Urothelium cell line (cell line): ENCODE results near the gene GABPA.
"Not testable (repeated sequence)": the region's sequence is repeated elsewhere in the genome, so short reads cannot be mapped to it uniquely, and the experiment has no call there.

ENCODE experiments used
- DNase-seq: peaks from one replicate; pipeline ENCODE4 v3.0.0; 2011; ENCODE audit warnings: low spot score, mixed read lengths
- FAIRE-seq: peaks from 2 replicates; lab custom pipeline; 2011; peaks lifted over from hg19 to GRCh38; lab: Jason Lieb, UNC

Gene GABPA

DNA sequence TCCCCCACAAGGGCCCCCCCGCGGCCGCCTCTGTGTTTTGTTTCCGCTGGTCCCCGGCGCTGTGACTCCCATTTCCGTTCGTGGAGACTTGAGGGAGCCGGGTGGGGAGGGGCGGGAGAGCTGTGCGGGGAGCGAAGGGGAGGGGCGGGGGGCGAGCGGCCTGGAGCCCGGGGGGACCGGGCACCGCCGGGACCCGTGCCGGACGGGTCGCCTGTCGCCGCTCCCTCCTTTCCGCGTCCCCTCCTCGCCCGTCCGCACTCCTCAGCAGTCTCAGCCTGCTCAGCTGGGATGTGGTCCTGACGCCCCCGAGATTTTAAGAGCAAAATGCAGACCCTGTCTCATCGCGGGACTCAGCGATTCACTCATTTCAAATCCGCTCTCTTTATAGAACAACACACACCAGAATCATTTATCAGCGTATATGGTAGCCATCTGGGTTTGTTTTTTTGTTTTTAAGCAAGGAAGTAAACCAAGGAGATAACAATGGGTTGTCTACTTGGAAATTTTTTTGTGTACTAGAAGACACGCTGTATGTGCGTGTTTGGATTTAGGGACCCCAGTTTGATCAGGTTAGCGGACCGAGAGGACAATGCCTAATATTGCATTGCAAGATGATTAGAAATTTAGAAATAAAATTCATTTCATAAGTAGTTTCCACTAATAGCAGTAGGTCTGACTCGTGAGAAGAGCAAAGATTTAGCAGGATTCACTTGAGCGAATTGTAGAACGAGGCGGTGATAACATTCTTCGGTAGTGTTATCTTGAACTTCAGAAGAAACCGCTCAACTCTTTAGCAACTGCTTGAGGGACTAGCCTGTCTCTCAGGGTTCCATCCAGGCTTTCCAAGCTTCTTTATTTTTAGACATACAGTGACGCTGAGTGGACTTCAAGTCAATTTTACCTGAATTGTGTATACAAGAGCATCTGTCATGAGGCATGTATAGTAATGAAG lies 1.1 kb downstream of the GABPA start:
- DNase-seq (peak; percentile 83), FAIRE-seq (no peak)

DNA sequence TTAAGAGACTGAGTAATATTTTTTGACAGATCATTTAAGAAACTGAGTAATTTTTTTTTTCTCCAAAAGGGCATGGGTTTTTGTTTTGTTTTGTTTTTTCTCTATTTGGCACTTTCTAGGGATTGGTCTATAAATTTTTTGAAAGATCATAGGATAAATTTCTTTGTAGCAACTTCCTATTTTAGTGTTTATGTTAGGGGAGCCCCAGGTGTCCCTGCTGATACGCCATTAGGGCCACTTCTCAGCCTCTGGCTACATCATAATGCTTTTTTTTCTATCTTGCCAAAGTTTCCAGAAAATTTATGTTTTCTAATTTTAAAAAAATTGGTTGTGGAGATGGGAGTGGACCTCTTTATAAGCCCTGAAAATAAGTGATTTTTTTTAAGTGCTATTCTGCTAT lies 2.6 kb downstream of the GABPA start:
- DNase-seq (no peak), FAIRE-seq (no peak)

DNA sequence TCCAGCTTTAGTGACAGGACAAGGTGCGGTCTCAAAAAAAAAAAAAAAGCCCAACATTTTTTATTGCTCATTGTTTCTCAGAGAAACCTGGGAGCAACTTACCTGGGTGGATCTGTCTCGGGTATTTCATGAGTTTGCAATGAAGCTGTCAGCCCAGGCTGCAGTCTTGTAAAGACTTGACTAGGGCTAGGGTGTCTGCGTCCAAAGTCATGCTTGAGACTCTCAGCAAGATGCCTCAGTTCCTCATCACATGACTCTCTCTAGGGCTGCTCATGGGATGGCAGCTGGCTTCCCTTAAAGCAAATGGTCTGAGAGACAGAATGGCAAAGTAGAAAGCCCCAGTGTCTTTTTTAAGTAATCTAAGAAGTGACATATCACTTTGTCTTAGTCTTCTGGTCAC lies 8.1 kb downstream of the GABPA start:
- FAIRE-seq: no peak
- DNase-seq: no peak

GRCh38 chr21:25744854-25745253 lies 10.1 kb downstream of the GABPA start:
- no peak for DNase-seq
- no peak for FAIRE-seq

DNA sequence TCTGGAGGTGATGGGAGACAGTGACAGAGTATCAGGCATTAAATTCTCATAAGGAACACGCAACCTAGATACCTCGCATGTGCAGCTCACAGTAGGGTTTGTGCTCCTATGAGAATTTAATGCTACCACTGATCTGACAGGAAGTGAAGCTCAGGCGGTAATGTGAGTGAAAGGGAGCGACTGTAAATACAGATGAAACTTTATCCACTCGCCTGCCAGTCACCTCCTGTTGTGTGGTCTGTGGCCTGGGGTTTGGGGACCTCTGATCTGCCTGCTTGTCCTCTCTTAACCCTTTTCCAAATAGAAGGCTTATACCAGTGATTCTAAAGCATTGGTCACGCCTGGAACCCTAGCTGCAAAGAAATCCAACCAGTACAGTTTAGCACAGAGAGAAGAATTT lies 15.3 kb downstream of the GABPA start:
- DNase-seq (no peak), FAIRE-seq (no peak)

GRCh38 chr21:25752416-25752815 lies 17.6 kb downstream of the GABPA start:
- DNase-seq (no peak), FAIRE-seq (no peak)

GRCh38 chr21:25756190-25756932 lies 21.6 kb downstream of the GABPA start:
- FAIRE-seq: no peak

GRCh38 chr21:25757531-25757930 lies 22.8 kb downstream of the GABPA start:
- no peak for DNase-seq

More at GRCh38 chr21:25756190-25756932, 21.6 kb downstream of the GABPA start:
- DNase-seq: no peak

GRCh38 chr21:25759573-25759972 lies 24.8 kb downstream of the GABPA start:
- FAIRE-seq: no peak
- DNase-seq: no peak

More at GRCh38 chr21:25757531-25757930, 22.8 kb downstream of the GABPA start:
- no peak for FAIRE-seq

GRCh38 chr21:25760061-25760460 lies 25.3 kb downstream of the GABPA start:
- FAIRE-seq (no peak), DNase-seq (no peak)

GRCh38 chr21:25760677-25761076 lies 25.9 kb downstream of the GABPA start:
- FAIRE-seq (no peak), DNase-seq (no peak)

DNA sequence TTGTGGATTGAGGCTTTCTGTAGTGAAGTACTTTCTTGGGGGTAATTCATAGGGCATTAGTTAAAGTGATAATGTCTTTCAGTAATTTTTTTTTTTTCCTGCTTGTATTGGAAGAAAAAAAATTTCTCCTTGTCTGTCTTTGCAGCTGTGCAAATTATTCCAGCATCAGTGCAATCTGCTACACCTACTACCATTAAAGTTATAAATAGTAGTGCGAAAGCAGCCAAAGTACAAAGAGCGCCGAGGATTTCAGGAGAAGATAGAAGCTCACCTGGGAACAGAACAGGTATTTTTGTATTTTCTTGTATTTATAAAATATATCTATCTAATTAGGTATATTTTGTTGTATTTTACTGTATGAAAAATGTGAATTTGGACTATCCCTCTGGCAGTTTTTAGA lies 29.3 kb downstream of the GABPA start:
- DNase-seq (no peak), FAIRE-seq (no peak)

- FAIRE-seq (no peak), DNase-seq (no peak)
Measured at GRCh38 chr21:25767921-25768320, 33.1 kb downstream of the GABPA start.

- FAIRE-seq (no peak), DNase-seq (no peak)
Measured at GRCh38 chr21:25772686-25773085, 37.9 kb downstream of the GABPA start.

- FAIRE-seq (no peak), DNase-seq (no peak)
Measured at GRCh38 chr21:25776440-25776839, 41.7 kb downstream of the GABPA start.

GRCh38 chr21:25778126-25778875 lies 43.5 kb downstream of the GABPA start:
- DNase-seq: not testable (repeated sequence)
- FAIRE-seq: peak; percentile 5

DNA sequence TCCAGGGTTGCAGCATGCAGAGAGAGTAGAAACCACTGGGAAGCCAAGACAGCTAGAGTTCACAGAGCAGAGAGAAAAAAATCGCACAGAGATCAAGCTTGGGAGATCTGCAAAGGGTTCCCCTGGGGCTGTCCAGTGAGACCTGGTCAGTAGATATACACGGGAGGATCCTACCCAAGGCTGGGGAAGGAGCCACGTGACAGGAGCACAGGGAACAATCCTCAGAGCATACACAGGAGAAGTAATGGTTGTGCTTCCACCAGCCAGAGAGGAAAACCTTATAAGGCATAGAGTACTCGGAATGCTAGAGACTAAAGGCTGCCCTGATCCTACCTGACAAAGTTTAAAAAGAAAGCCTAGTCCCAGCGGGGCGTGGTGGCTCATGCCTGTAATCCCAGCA lies 53.9 kb downstream of the GABPA start:
- DNase-seq (no peak), FAIRE-seq (no peak)

GRCh38 chr21:25790122-25790877 lies 55.5 kb downstream of the GABPA start:
- DNase-seq (peak; percentile 51), FAIRE-seq (no peak)

DNA sequence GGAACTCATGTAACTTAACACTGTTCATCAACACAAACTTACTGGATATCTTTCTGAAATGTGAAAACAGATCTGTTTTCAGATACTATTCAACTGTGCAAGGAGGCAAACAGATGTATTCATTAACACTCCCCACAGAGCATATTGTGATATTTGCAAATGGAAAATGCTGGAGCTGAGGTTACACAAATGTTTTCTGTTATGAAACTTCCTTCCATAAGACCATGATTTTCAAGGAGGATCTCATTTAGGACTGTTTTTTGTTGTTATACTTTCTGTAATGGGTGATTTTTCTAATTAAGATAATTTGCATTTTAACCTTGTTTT lies 56.1 kb downstream of the GABPA start:
- FAIRE-seq (no peak), DNase-seq (no peak)

- no peak for FAIRE-seq
- DNase-seq: no peak
Measured at GRCh38 chr21:25791319-25791718, 56.5 kb downstream of the GABPA start.
